ENCODE measurements around the gene MDGA2.

DNA sequence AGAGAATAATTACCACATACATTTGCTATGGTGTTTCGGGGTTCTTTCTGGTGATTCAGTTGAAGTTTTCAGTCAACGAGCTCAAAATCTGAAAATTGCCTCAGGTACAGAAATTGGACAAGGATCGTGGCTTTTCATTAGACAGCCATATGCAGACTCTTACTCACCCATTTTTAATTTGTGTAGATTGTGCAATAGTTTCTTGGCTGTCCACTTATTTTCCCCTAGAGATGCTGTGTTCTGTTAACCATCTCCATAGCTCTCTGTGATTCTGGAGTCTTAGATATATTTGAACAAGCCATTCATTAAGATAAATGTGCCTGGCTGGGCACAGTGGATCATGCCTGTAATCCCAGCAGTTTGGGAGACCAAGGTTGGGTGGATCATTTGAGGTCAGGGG is 526.7 kb downstream of the MDGA2 start:
- TF ChIP-seq, protein P1, sequence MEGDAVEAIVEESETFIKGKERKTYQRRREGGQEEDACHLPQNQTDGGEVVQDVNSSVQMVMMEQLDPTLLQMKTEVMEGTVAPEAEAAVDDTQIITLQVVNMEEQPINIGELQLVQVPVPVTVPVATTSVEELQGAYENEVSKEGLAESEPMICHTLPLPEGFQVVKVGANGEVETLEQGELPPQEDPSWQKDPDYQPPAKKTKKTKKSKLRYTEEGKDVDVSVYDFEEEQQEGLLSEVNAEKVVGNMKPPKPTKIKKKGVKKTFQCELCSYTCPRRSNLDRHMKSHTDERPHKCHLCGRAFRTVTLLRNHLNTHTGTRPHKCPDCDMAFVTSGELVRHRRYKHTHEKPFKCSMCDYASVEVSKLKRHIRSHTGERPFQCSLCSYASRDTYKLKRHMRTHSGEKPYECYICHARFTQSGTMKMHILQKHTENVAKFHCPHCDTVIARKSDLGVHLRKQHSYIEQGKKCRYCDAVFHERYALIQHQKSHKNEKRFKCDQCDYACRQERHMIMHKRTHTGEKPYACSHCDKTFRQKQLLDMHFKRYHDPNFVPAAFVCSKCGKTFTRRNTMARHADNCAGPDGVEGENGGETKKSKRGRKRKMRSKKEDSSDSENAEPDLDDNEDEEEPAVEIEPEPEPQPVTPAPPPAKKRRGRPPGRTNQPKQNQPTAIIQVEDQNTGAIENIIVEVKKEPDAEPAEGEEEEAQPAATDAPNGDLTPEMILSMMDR (IDR thresholded peaks at IDR 0.05): no peak
- no peak for TF ChIP-seq POLR2A (IDR thresholded peaks at IDR 0.05)

Data from heart left ventricle (tissue), 13 donors.